MM.1S (cell line): ENCODE data around the gene SHC4.

Experiments
- DNase-seq: peaks from one replicate; pipeline ENCODE4 v3.0.0-alpha.2; 2015
- H2AFZ ChIP-seq: fragments of 300-600 bp; sonication (generic); 2 replicates; pipeline ENCODE4 v1.6.0; 2016; ENCODE audit warnings: antibody characterized with exemption, low read length
- H3F3A ChIP-seq: fragments of 300-600 bp; sonication (generic); 2 replicates; pipeline ENCODE4 v1.6.1; 2016; ENCODE audit warnings: mild to moderate bottlenecking, antibody characterized with exemption, low read length, moderate library complexity, mixed read lengths; ENCODE audit not compliant: insufficient read depth
- H3K27ac ChIP-seq: fragments of 300-600 bp; sonication (generic); 2 replicates; pipeline ENCODE4 v1.5.1; 2016; ENCODE audit warnings: mild to moderate bottlenecking, low read length
- H3K27me3 ChIP-seq: fragments of 300-600 bp; sonication (generic); replicated peaks from 2 replicates; pipeline ENCODE4 v1.6.0; 2016; ENCODE audit warnings: low read length; ENCODE audit not compliant: insufficient read depth
- H3K36me3 ChIP-seq: fragments of 300-600 bp; sonication (generic); replicated peaks from 2 replicates; pipeline ENCODE4 v1.6.1; 2016; ENCODE audit warnings: mild to moderate bottlenecking, low read length, mixed read lengths; ENCODE audit not compliant: insufficient read depth
- H3K4me1 ChIP-seq: fragments of 300-600 bp; sonication (generic); 2 replicates; pipeline ENCODE4 v1.6.1; 2016; ENCODE audit warnings: low read length, mixed read lengths
- H3K4me2 ChIP-seq: fragments of 300-600 bp; sonication (generic); 2 replicates; pipeline ENCODE4 v1.6.0; 2016; ENCODE audit warnings: low read depth, low read length
- H3K4me3 ChIP-seq: fragments of 300-600 bp; sonication (generic); 2 replicates; pipeline ENCODE4 v1.5.1; 2016; ENCODE audit warnings: low read length, mixed read lengths
- H3K79me2 ChIP-seq: fragments of 300-600 bp; sonication (generic); 2 replicates; pipeline ENCODE4 v1.6.1; 2016; ENCODE audit warnings: mixed run types, low read length, mixed read lengths
- H3K9ac ChIP-seq: fragments of 300-600 bp; sonication (generic); 2 replicates; pipeline ENCODE4 v1.6.1; 2016; ENCODE audit warnings: low read length, mixed read lengths
- H3K9me2 ChIP-seq: fragments of 300-600 bp; sonication (generic); replicated peaks from 2 replicates; pipeline ENCODE4 v1.6.1; 2016; ENCODE audit warnings: mild to moderate bottlenecking, low read length, mixed read lengths; ENCODE audit not compliant: insufficient read depth
- H3K9me3 ChIP-seq: fragments of 300-600 bp; sonication (generic); replicated peaks from 2 replicates; pipeline ENCODE4 v1.6.1; 2016; ENCODE audit warnings: mild to moderate bottlenecking, low read length, mixed read lengths; ENCODE audit not compliant: insufficient read depth
- H4K20me1 ChIP-seq: fragments of 300-600 bp; sonication (generic); 2 replicates; pipeline ENCODE4 v1.6.1; 2016; ENCODE audit warnings: mild to moderate bottlenecking, low read length, moderate library complexity, mixed read lengths; ENCODE audit not compliant: insufficient read depth
- CTCF ChIP-seq: fragments of 300-600 bp; sonication (generic); IDR thresholded peaks from 2 replicates; pipeline ENCODE4 v1.5.1; 2016; ENCODE audit warnings: antibody characterized with exemption, low read length, mixed read lengths
- EZH2 ChIP-seq: fragments of 300-600 bp; sonication (generic); optimal IDR thresholded peaks from 2 replicates; pipeline ENCODE3; 2017; ENCODE audit warnings: low read depth, mild to moderate bottlenecking, antibody characterized with exemption, low read length, mixed read lengths
- EZH2phosphoT487 ChIP-seq: fragments of 300-600 bp; sonication (generic); IDR thresholded peaks from 2 replicates; pipeline ENCODE4 v1.6.1; 2018; ENCODE audit warnings: antibody characterized with exemption, low read length

The SHC4 gene

DNA sequence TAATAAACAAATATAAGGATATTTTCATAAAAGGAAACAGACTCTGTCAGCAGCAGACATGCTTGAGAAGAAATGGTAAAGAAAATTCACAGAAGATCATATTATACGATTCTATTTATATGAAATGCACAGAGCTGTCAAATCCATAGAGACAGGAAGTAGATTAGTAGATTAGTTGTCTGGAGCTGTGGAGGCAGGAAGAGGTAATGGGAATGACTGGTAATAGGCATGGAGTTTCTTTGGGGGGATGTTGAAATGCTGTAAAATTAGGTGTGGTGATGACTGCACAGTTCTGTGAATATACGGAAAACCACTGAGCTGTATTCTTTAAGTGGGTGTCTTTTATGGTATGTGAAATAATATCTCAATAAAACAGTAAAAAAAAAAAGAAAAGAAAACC, 188.2 kb downstream of the SHC4 start:
- no peak overlapping the region for H3K27ac ChIP-seq
- DNase-seq = no peak
- no peak overlapping the region for H3K4me3 ChIP-seq
- TF ChIP-seq CTCF (no peak), EZH2phosphoT487 (no peak), EZH2 (no peak)
- H2AFZ ChIP-seq = no peak overlapping the region
- H3K9me2 ChIP-seq = no peaks in the 10 kb centered on the region
- no peaks in the 10 kb centered on the region for H4K20me1 ChIP-seq
- H3K9me3 ChIP-seq = no peaks in the 10 kb centered on the region
- no peak overlapping the region for H3K9ac ChIP-seq
- H3K79me2 ChIP-seq = no peaks in the 10 kb centered on the region
- no peak overlapping the region for H3K4me2 ChIP-seq
- no peaks in the 10 kb centered on the region for H3K36me3 ChIP-seq
- no peaks in the 10 kb centered on the region for H3F3A ChIP-seq
- no peaks in the 10 kb centered on the region for H3K4me1 ChIP-seq
- no peaks in the 10 kb centered on the region for H3K27me3 ChIP-seq

GRCh38 chr15:48774484-48774883, 189.2 kb downstream of the SHC4 start:
- H3K27ac ChIP-seq = no peak overlapping the region
- no peaks in the 10 kb centered on the region for H3K36me3 ChIP-seq
- no peaks in the 10 kb centered on the region for H4K20me1 ChIP-seq
- no peaks in the 10 kb centered on the region for H3K27me3 ChIP-seq
- no peak overlapping the region for H2AFZ ChIP-seq
- H3K4me2 ChIP-seq = no peak overlapping the region
- no peaks in the 10 kb centered on the region for H3K9me3 ChIP-seq
- no peaks in the 10 kb centered on the region for H3K79me2 ChIP-seq
- TF ChIP-seq CTCF (no peak), EZH2phosphoT487 (no peak), EZH2 (no peak)
- H3K4me1 ChIP-seq = no peaks in the 10 kb centered on the region
- no peaks in the 10 kb centered on the region for H3K9me2 ChIP-seq
- no peak overlapping the region for H3K9ac ChIP-seq
- no peaks in the 10 kb centered on the region for H3F3A ChIP-seq
- no peak for DNase-seq
- H3K4me3 ChIP-seq = no peak overlapping the region
